AG04449 (cell line): ENCODE results near the gene CALHM4.

ENCODE experiments used
- CTCF ChIA-PET: fragments of 350-600 bp; formaldehyde crosslinking; extraction: SDS; loops from one replicate; lab custom pipeline; 2021; ENCODE audit warnings: antibody characterized with exemption; lab: Yijun Ruan, JAX
- POLR2A ChIA-PET: fragments of 400-600, 350-600 bp; formaldehyde crosslinking; extraction: SDS; loops from one replicate; lab custom pipeline; 2020; ENCODE audit warnings: antibody characterized with exemption, inconsistent platforms; lab: Yijun Ruan, JAX
- DNase-seq: peaks from one replicate; pipeline ENCODE4 v3.0.0-alpha.2; 2010; ENCODE audit warnings: low read depth, low spot score
- H3K4me3 ChIP-seq: 2 replicates; pipeline ENCODE4 v1.5.1; 2011; ENCODE audit warnings: low read depth, mild to moderate bottlenecking, control low read depth, low read length
- TF ChIP-seq, protein P1 (sequence below): IDR thresholded peaks from one replicate; pipeline ENCODE4 v1.5.1; 2011; ENCODE audit warnings: mild to moderate bottlenecking, moderate library complexity, low read length, control low read depth, inconsistent platforms; ENCODE audit not compliant: insufficient read depth; ENCODE audit errors: missing control alignments

The CALHM4 gene

DNA sequence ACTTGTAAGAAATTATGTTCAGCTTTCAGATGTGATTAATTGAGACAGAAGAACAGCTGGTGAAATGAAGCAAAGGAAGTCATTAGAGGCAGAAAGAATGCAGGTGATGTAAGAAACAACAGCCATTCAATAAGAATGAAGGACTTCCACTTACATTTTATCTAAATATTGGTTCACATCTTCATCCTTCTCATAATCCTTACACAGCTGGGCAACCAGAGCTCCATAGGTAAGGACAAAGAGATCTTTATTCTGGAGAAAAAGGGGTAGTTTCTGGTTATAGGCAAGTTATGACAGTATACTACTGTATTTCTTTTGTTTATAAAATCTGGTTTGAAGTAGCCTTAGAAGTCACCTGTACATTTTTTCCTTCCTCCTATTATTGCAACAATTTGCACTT is 10.4 kb upstream of the CALHM4 start:
- no peak for DNase-seq
- CTCF ChIA-PET: interaction anchor here (1.0 to 9.6 kb wide), 7 partner anchors 10 to 274 kb away, joined by 3 to 119 read pairs (median 8); partner anchors contain the start of gene CALHM5
- no peak overlapping the region for H3K4me3 ChIP-seq
- TF ChIP-seq, protein P1, sequence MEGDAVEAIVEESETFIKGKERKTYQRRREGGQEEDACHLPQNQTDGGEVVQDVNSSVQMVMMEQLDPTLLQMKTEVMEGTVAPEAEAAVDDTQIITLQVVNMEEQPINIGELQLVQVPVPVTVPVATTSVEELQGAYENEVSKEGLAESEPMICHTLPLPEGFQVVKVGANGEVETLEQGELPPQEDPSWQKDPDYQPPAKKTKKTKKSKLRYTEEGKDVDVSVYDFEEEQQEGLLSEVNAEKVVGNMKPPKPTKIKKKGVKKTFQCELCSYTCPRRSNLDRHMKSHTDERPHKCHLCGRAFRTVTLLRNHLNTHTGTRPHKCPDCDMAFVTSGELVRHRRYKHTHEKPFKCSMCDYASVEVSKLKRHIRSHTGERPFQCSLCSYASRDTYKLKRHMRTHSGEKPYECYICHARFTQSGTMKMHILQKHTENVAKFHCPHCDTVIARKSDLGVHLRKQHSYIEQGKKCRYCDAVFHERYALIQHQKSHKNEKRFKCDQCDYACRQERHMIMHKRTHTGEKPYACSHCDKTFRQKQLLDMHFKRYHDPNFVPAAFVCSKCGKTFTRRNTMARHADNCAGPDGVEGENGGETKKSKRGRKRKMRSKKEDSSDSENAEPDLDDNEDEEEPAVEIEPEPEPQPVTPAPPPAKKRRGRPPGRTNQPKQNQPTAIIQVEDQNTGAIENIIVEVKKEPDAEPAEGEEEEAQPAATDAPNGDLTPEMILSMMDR: no peak
- POLR2A ChIA-PET: no interaction called here

DNA sequence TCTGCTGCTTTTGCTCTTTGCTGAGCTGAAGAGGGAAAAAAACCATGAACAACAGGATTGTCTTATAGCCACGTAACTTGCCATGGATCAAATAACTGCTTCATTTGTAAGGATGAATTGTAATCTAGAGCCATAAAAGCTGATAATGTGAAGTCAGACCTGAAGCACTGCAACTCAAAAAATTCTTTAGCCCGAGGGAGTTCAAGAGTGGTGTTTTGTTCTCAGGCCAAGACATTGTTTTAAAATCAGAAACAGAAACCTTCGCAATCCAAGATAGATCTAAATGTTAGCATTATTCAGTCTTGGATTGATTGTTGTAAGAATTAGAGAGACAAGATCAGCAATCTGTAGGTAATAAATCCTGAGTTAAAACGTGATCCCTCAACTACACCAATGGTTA is 7.9 kb upstream of the CALHM4 start, which contains the start of gene TRAPPC3L:
Gene TRAPPC3L (minus strand): TSS at position 34 of the 400 bp plus-strand sequence. CDS start 170 bp downstream, outside the sequence.
- H3K4me3 ChIP-seq: no peak within 1 kb of the TSS
- DNase-seq: no peak
- ChIA-PET POLR2A (no interaction called here), CTCF (interaction anchor here (1.2 to 9.6 kb wide), 3 partner anchors 12 to 18 kb away, joined by 5 to 119 read pairs (median 66); no protein-coding TSS in a partner anchor)
- TF ChIP-seq, protein P1: no peak

DNA sequence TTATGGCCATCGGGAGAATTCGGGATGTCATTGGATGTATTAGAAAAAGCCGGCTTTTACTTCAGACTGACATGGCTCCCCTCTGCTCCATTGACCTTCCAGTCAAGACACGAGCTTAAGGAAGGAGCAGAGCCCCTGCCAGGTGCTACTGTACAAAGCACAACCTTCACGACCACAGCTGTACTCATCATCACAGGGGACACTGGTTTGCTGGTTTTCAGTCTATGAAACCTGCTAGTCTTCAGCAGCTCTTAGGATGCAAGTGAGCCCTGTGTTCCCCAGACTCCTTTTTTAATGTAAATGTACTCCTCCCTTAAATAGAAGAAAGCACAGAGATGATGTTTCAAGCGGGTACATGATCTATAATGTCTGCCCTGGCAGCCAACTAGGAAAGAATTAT is 6.2 kb upstream of the CALHM4 start:
- no peak overlapping the region for H3K4me3 ChIP-seq
- POLR2A ChIA-PET: no interaction called here
- no peak for DNase-seq
- CTCF ChIA-PET: interaction anchor here (0.9 to 8.3 kb wide), 5 partner anchors 9 to 15 kb away, joined by 3 to 66 read pairs (median 7); no protein-coding TSS in a partner anchor
- TF ChIP-seq, protein P1: no peak

DNA sequence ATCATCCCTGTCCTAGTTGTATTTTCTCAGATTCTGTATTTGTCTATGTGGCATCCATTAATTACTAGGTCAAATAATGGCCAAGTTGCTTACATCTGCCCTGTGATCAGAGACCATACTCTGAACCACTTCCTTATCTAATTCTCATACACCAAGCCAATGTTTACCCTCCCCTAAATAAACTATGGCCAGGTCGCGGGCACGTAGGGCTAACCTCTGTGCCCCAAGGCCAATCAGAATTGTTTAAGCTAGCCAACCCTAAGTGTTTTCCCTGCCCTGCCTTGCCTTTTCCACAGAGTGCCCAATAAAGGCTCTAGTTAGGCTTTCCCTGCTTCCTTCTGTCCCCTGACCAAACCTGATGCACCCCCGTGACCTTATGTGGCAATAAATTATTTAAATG is 2.8 kb upstream of the CALHM4 start:
- no peak for DNase-seq
- ChIA-PET POLR2A (no interaction called here), CTCF (interaction anchor here (0.8 to 8.3 kb wide), 9 partner anchors 9 to 296 kb away, joined by 3 to 66 read pairs (median 3); partner anchors contain the start of genes CALHM5 and RWDD1)
- H3K4me3 ChIP-seq: no peak overlapping the region
- TF ChIP-seq, protein P1: no peak

DNA sequence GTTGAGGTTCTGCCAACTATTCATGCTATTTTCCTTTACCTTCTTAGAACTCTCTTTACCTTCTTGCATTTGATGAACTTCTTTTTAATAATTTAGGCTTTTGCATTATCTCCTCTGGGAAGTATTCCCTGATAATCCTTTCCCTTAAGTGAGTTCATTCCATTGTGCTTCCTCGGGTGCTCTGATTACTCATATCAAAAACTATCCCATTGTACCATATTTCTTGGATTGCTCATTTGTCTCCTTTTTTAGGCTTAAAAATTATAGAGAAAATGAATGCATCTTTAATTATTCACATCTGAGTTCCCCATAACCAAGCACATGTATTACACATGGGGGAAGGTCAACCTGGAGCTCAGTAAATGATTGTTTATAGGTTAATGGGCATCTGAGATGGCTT is 2.5 kb downstream of the CALHM4 start:
- TF ChIP-seq, protein P1: no peak
- H3K4me3 ChIP-seq: no peak overlapping the region
- ChIA-PET POLR2A (no interaction called here), CTCF (interaction anchor here (0.6 to 11.6 kb wide), 7 partner anchors 8 to 288 kb away, joined by 3 to 188 read pairs (median 31); partner anchors contain the start of gene CALHM5)
- no peak for DNase-seq

DNA sequence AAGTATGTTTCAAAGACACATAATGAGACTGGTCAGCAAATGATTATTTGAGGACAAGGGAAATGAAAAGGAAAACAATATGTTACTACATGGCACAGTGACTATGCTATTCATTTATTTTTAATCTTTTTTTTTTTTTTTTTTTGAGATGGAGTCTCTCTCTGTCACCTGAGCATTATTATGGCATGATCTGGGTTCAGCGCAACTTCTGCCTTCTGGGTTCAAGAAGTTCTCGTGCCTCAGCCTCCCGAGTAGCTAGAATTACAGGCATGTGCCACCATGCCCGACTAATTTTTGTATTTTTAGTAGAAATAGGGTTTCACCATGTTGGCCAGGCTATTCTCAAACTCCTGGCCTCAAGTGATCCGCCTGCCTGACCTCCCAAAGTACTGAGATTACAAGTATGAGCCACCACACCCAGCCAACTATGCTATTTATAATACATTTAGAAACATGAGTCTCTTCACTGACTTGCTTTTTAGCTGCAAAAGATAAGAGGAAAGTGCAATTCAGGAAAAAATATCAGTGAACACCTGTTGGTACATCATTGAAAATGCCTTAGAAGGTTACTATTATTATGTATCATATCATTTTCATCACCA is 3.4 kb downstream of the CALHM4 start:
- CTCF ChIA-PET: interaction anchor here (0.6 to 11.6 kb wide), 9 partner anchors 8 to 288 kb away, joined by 3 to 188 read pairs (median 45); partner anchors contain the start of gene TRAPPC3L
- TF ChIP-seq, protein P1: no peak
- H3K4me3 ChIP-seq: no peak overlapping the region
- no peak for DNase-seq
- POLR2A ChIA-PET: no interaction called here
